ENCODE measurements around the gene HSD17B1. TPM values are rescaled to one million over a fixed set of nuclear protein-coding genes. Genes with fewer than 3 reads are reported as not detected.

HSD17B1 gene
- total and polyA plus RNA-seq, 2 donors from 2014 or later = 0.31 to 3.3 TPM

- Histone ChIP-seq H3K27ac (ENCODE audit: low read depth in 2 of 2, low read length in 2 of 2) (no peak overlapping the region), H3K9me3 (ENCODE audit: control insufficient read depth in 2 of 3, insufficient read depth in 1 of 3, low read length in 3 of 3) (no peaks in the 10 kb centered on the region), H3K4me1 (ENCODE audit: control insufficient read depth in 2 of 3, insufficient read depth in 2 of 3, low read depth in 1 of 3, low read length in 3 of 3) (peaks cover 0 to 3% (median 0%) of the 10 kb centered on the region in 3 donors), H3K9ac (ENCODE audit: low read length in 3 of 3) (no peak overlapping the region), H3K4me3 (ENCODE audit: low read length in 3 of 3) (no peak overlapping the region), H3K27me3 (ENCODE audit: control insufficient read depth, insufficient read depth, low read length) (no peaks in the 10 kb centered on the region), H3K36me3 (ENCODE audit: control insufficient read depth in 2 of 3, insufficient read depth in 3 of 3, low read length in 3 of 3) (peaks cover 0 to 1% (median 0%) of the 10 kb centered on the region in 3 donors)
- DNase-seq = no peak
- no peak for TF ChIP-seq CTCF (IDR thresholded peaks at IDR 0.05; ENCODE audit: borderline replicate concordance, extremely low read depth, insufficient read depth)
- FAIRE-seq = no peak
- intact Hi-C loops (cut with DNase I) = no loop called here
Measured at GRCh38 chr17:42547698-42548069, 5.0 kb upstream of the HSD17B1 start.

- Histone ChIP-seq H3K27ac (ENCODE audit: low read depth in 2 of 2, low read length in 2 of 2) (no peak overlapping the region), H3K9me3 (ENCODE audit: control insufficient read depth in 2 of 3, insufficient read depth in 1 of 3, low read length in 3 of 3) (no peaks in the 10 kb centered on the region), H3K4me3 (ENCODE audit: low read length in 3 of 3) (peak overlapping the region in 2 of 3 donors; percentile 16 to 29), H3K36me3 (ENCODE audit: control insufficient read depth in 2 of 3, insufficient read depth in 3 of 3, low read length in 3 of 3) (no peaks in the 10 kb centered on the region), H3K4me1 (ENCODE audit: control insufficient read depth in 2 of 3, insufficient read depth in 2 of 3, low read depth in 1 of 3, low read length in 3 of 3) (peaks cover 0 to 3% (median 0%) of the 10 kb centered on the region in 3 donors), H3K27me3 (ENCODE audit: control insufficient read depth, insufficient read depth, low read length) (no peaks in the 10 kb centered on the region), H3K9ac (ENCODE audit: low read length in 3 of 3) (peak overlapping the region in 1 of 3 donors; percentile 26)
- peak; percentile 87 to 92 (median 91) for DNase-seq
- TF ChIP-seq CTCF (IDR thresholded peaks at IDR 0.05; ENCODE audit: borderline replicate concordance, extremely low read depth, insufficient read depth) = peak; percentile 64
- no peak for FAIRE-seq
- intact Hi-C loops (cut with DNase I) = no loop called here
Measured at GRCh38 chr17:42548070-42548837, 4.5 kb upstream of the HSD17B1 start.

GRCh38 chr17:42548993-42549755 is 3.5 kb upstream of the HSD17B1 start:
- Histone ChIP-seq H3K27ac (ENCODE audit: low read depth in 2 of 2, low read length in 2 of 2) (no peak overlapping the region), H3K9ac (ENCODE audit: low read length in 3 of 3) (no peak overlapping the region), H3K27me3 (ENCODE audit: control insufficient read depth, insufficient read depth, low read length) (no peaks in the 10 kb centered on the region), H3K9me3 (ENCODE audit: control insufficient read depth in 2 of 3, insufficient read depth in 1 of 3, low read length in 3 of 3) (no peaks in the 10 kb centered on the region), H3K4me3 (ENCODE audit: low read length in 3 of 3) (peak overlapping the region in 1 of 3 donors; percentile 29), H3K36me3 (ENCODE audit: control insufficient read depth in 2 of 3, insufficient read depth in 3 of 3, low read length in 3 of 3) (no peaks in the 10 kb centered on the region), H3K4me1 (ENCODE audit: control insufficient read depth in 2 of 3, insufficient read depth in 2 of 3, low read depth in 1 of 3, low read length in 3 of 3) (peaks cover 0 to 11% (median 0%) of the 10 kb centered on the region in 3 donors)
- FAIRE-seq (no peak), DNase-seq (no peak)
- intact Hi-C loops (cut with DNase I) = no loop called here
- no peak for TF ChIP-seq CTCF (IDR thresholded peaks at IDR 0.05; ENCODE audit: borderline replicate concordance, extremely low read depth, insufficient read depth)
